NCI-H1436 treated with DMSO at 0.1 percent for 48 hours (cell line): ENCODE results near the gene TK2.

ENCODE experiments used
- DNase-seq: peaks from one replicate; lab custom pipeline; 2025; lab: John Stamatoyannopoulos, UW

Gene TK2

GRCh38 chr16:66544016-66544757 lies 5.7 kb downstream of the TK2 start:
- DNase-seq: no peak

DNA sequence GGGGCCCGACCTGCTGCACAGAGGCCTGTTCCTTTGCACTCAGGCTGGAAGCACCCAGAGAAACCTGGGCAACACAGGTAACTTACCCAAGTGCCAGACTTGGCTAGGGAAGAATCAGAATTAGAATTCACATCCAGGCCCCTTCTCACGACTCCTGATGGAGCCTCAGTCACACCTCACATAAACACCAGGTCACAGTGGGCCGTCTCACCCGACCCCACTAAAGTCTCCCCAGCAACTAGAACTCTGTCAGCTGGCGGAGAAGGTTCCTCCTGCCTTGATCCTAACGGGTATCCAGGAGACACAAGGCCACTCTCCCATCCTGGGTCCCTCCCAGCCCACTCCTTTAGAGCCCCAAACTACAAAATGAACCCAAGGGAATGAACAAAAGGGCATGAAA lies 6.4 kb downstream of the TK2 start:
- no peak for DNase-seq

- no peak for DNase-seq
These were observed 7.5 kb downstream of the TK2 start for GRCh38 chr16:66542396-66542795.

- no peak for DNase-seq
These were observed 8.2 kb downstream of the TK2 start for GRCh38 chr16:66541388-66542355.

DNA sequence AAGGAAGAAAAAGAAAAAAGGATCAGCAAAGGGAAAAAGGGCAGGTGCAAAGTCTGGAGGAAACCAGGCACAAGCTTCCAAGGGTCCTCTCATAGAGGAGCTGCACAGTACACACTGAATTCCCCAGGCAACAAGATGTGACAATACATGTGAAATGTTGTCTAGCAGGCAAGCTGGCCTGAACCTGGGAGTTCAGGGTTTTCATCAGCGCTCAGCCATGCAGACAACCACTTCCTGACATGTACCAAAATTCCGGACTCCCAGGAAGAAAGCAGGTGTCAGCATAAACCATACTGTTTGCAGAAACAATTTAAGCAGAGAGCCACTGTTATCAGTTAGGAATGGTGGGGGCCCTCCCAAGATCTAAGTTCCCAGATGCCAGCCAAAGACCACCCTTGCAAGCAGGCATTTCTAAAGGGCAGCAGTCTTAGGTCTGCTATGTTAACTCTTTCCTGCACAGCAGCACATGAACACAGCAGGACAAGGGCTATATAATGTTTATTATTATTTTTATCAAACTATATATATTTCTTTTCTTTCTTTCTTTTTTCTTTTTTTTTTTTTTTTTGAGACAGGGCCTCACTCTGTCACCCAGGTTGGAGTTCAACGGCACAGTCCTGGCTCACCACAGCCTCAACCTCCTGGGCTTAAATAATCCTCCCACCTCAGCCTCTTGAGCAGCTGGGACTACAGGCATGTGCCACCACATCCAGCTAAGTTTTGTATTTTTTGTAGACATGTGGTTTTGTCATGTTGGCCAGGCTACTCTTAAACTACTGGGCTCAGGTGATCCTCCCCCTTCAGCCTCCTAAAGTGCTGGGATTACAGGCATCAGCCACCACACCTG lies 10.1 kb downstream of the TK2 start:
- DNase-seq: no peak

DNA sequence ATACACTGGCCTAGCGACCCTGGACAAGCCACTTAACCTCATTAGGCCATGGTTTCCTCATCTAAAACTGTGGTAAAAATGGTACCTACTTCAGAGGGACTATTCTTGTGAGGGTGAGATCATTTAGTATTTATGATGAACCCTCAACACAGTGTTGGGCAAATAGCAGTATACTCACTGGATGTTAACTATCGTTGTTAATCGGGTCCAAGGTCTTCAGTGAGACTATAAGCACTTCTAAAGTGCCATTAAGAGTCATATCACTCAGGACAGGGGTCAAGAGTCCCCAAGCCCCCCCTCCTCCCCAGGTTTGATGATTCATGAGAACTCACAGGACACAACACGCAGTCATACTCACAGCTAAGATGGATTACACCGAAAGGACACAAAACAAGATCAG lies 11.0 kb downstream of the TK2 start:
- DNase-seq: no peak

- no peak for DNase-seq
These were observed 12.7 kb downstream of the TK2 start for GRCh38 chr16:66537236-66537635.

DNA sequence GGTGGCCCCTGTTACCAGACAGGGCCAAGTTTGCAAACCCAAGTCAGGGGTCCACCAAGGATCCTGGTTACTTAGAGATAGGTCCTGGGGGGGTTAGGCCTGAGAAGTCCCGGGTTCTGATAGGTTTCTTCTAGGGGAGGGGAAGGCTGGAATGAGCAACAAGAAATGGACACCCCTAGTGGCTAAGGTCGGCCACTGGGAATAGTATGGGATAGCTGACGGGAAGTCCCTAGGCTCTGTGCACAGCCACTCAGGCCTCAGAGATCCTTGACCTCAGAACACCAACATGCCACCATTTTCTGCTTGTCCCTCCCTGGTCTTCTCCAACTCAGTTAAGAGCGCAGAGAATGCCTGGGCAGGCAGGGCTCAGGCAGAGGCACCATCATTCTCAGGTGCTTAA lies 13.4 kb downstream of the TK2 start:
- no peak for DNase-seq

DNA sequence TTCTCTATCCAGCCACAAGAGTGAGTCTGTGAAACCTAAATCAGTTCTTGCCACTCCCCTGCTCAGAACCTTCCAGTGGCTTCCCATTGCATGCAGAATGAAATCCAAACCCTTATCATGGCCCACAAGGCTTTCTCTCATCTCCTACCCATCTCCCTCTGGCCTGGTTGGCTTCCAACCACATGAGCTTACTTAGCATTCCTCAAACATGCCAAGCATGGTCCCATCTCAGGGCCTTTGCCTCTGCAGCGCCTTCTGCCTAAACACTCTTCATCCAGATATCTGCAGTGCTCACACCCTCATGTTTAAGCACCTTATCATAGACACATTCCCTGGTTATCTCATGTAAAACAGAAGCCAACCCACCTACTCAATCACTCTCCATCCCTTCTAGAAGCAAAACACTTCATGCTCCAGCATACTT lies 15.5 kb downstream of the TK2 start:
- no peak for DNase-seq

DNA sequence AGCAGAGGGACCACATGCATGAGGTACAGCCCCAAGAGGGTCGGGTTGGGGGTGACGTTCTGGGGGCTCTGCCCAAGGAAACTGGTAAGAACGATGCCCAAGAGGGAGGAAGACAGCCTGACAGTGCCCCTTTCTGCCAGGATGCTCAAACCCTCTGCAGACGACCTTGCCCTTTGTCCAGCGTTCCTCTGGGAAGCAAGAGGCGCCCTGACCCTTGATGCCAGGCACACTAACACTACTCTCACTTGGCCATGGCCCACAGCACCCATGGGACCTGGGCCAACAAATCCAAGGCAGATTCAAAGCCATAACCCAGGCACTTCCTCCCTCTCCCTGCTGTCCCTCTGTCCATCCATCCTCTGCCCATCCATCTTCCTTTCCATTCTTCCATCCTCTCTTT lies 20.4 kb downstream of the TK2 start:
- no peak for DNase-seq

- DNase-seq: no peak
These were observed 21.6 kb downstream of the TK2 start for GRCh38 chr16:66528294-66528693.

GRCh38 chr16:66525396-66526180 lies 24.3 kb downstream of the TK2 start:
- no peak for DNase-seq

DNA sequence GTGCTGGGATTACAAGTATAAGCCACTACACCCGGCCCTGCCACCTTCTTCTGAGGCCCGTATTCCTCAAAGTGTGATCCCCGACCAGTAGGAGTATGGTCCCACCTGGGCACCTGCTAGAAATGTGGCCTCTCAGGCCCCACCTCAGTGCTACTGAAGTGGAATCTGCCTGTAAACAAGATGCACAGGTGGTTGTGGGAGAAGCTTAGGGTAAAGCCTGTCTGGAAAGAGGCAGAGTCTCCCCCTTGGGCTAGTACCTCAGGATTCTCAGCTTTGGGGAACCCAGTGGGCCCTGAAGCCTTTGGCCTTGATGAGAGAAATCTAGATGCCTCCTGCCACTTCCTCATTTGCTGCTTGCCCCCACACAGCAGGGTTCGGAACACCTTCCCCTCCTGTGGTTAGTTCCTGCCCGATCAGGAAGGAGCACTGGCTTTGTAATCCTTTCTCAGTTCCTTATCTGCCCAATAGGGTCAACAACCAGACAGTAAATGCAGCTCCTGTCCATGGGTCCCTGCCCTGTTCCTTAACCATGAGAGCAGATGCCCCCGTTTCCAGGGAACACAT lies 25.2 kb downstream of the TK2 start:
- DNase-seq: no peak

DNA sequence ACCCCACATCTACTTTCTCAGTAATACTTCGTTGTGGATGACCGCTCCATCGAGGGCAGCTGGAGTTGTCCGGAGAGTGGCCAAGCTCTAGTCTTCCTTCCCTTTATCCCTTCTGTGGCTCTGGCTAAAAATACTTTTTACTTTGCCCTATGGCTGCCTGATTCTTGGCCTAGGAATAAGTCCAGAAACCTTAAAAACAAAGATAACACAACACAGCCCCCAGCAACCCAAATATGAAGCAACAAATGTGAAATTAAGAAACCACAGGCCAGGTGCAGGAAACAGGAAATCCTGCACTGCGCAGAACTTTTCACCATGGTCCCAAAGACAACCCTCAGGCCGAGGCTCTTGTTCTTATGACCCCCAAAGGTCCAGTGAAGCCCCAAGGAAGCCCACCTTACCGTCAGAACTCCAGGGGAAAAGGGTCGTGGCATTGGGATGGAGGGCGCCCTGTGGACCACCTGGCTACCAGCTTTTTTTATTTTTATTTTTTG lies 26.0 kb downstream of the TK2 start:
- DNase-seq: no peak

- DNase-seq: no peak
These were observed 26.9 kb downstream of the TK2 start for GRCh38 chr16:66522816-66523590.

DNA sequence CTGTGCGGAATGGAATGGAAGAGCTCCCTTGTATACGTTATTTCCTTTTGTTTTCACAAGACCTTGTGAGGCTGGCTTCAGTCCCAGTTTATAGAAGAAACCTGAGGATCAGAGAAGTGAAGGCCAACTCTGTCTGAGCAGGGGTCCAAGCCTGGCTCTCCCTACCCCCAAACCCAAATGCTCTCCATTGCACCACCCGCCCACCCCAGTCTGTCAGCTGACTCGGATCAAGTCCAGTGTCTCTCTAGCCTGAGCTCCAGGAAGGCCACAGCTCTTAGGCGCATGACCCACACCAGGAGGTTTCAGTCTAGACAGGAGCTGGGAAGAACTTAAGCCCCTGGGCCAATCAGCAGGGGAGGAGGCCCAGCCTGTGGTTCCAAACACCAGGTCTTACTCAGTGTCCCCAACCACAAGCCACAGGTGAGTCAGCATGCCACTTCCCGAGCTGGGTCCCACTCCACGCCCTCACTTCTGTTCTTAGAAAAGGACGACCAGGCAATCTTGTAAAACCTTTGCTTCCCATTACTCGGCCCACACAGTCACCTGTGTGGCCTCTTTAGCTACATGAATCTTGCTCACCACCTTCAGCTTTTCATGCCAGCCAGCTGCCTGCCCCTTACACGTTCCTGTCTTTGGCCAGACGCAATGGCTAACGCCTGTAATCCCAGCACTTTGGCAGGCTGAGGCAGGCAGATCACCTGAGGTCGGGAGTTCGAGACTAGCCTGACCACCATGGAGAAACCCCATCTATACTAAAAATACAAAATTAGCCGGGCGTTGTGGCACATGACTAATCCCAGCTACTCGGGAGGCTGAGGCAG lies 27.8 kb downstream of the TK2 start:
- DNase-seq: no peak

DNA sequence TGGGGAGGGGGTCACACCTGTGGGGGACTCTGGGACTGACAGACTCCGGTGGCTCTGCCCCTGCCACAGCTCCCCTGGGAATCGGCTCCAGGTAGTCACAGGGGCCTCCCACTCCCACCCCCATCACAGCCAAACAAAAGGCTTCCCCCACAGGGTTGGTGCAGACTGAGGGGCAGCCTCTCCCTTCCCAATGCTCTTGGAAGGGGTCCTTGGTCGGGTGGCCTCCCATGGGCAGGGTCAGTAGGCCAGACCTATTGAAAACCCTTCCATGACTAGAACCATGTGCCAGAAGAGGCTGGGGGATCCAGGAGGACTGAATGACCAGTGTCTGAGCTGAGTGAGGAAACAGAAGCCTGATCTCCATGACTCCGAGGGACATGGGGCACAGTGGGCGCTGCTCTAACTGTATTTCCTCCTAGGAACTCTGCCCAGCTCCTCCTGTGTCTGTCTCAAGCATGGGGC lies 28.6 kb downstream of the TK2 start:
- DNase-seq: no peak

DNA sequence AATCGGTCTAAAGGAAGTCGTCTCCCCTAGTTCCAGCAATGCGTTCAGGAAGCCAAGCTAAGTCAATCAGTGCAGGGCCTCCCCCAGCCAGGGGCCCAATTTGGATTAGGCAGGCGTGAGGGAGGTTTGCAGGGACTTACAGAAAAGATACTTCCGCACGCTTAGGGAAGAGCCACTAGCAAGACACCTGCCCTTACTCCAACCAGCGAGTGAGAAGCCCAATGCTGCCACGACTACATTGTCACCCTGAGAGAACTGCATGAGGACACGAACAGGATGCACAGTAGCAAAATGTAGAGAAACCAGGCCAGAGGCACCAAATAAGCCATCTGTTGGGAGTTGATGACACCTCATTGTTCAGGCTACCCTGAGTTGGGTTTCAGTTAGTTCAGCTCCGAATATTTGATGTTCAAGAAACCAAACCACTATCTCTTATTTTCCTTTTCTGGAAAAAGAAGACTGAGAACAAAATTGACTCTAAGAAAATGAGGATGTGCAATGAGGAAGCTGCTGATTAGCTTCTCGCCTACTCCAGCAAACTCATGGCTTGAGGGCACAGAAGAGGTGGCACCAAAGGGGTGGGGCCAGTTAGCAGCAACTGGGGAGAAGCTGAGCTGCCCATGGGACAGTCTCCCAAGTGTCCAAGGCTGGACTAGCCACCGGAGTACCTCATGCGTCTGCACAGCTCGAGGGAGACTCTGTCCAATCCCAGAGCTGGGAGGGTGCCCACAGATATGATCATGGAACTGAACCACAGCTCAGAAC lies 29.3 kb downstream of the TK2 start:
- no peak for DNase-seq
